PC-9 (cell line): ENCODE data around the gene USP9X. TPM values are rescaled to one million over a fixed set of nuclear protein-coding genes. Genes with fewer than 3 reads are reported as not detected.

Source experiments
- BruUV-seq: library from RNA; stranded (reverse); fragments of 400-500 nt; replicated peaks from 2 replicates; lab custom pipeline; 2021; lab: Mats Ljungman, UMichigan
- CTCF ChIA-PET: fragments of 300-600 bp; sonication (Branson Sonifier 250); formaldehyde crosslinking; loops from one replicate; lab custom pipeline; 2022; ENCODE audit warnings: antibody characterized with exemption; lab: Charles Lee
- POLR2A ChIA-PET: fragments of 300-600 bp; sonication (Branson Sonifier 250); formaldehyde crosslinking; loops from one replicate; lab custom pipeline; 2022; ENCODE audit warnings: antibody characterized with exemption; ENCODE audit not compliant: unreplicated experiment; lab: Charles Lee
- DNase-seq, 2 experiments: peaks; one replicate each; pipeline versions ENCODE4 v3.0.0 to v3.0.0-alpha.2; 2015 to 2022; ENCODE audit warnings: mixed read lengths in 1 of 2
- H2AFZ ChIP-seq: fragments of 200-600 bp; sonication (generic); 2 replicates; pipeline ENCODE4 v1.8.1; 2017; ENCODE audit warnings: antibody characterized with exemption
- H3F3A ChIP-seq: fragments of 200-600 bp; sonication (generic); 2 replicates; pipeline ENCODE4 v1.8.1; 2017; ENCODE audit warnings: antibody characterized with exemption, mild to moderate bottlenecking, low read depth; ENCODE audit not compliant: insufficient read depth
- H3K27ac ChIP-seq: fragments of 200-600 bp; sonication (generic); 2 replicates; pipeline ENCODE4 v1.6.1; 2016; ENCODE audit warnings: mixed run types
- H3K27me3 ChIP-seq: fragments of 200-600 bp; sonication (generic); 2 replicates; pipeline ENCODE4 v1.6.1; 2016; ENCODE audit warnings: low read depth, mixed run types; ENCODE audit not compliant: insufficient read depth
- H3K36me3 ChIP-seq: fragments of 200-600 bp; sonication (generic); 2 replicates; pipeline ENCODE4 v1.6.1; 2016; ENCODE audit warnings: low read depth, mixed run types
- H3K4me1 ChIP-seq: fragments of 200-600 bp; sonication (generic); replicated peaks from 2 replicates; pipeline ENCODE4 v1.6.1; 2016; ENCODE audit warnings: mixed run types; ENCODE audit not compliant: insufficient read depth
- H3K4me2 ChIP-seq: fragments of 200-600 bp; sonication (generic); 2 replicates; pipeline ENCODE4 v1.6.1; 2017; ENCODE audit warnings: mixed run types
- H3K4me3 ChIP-seq: fragments of 200-600 bp; sonication (generic); 2 replicates; pipeline ENCODE4 v1.6.1; 2016; ENCODE audit warnings: mixed run types
- H3K79me2 ChIP-seq: fragments of 200-600 bp; sonication (generic); 2 replicates; pipeline ENCODE4 v1.6.1; 2017; ENCODE audit warnings: low read depth, mixed run types
- H3K9me2 ChIP-seq: fragments of 200-600 bp; sonication (generic); 2 replicates; pipeline ENCODE4 v1.8.1; 2017; ENCODE audit warnings: mild to moderate bottlenecking; ENCODE audit not compliant: insufficient read depth
- H3K9me3 ChIP-seq: fragments of 200-600 bp; sonication (generic); 2 replicates; pipeline ENCODE4 v1.8.1; 2016; ENCODE audit warnings: low read depth; ENCODE audit not compliant: insufficient read depth
- H4K20me1 ChIP-seq: fragments of 200-600 bp; sonication (generic); 2 replicates; pipeline ENCODE4 v1.8.1; 2017; ENCODE audit not compliant: insufficient read depth
- CTCF ChIP-seq: fragments of 200-600 bp; sonication (generic); conservative IDR thresholded peaks from 2 replicates; pipeline ENCODE4 v1.6.1; 2017; ENCODE audit warnings: mixed run types, antibody characterized with exemption, mild to moderate bottlenecking, moderate library complexity
- EZH2 ChIP-seq: fragments of 200-600 bp; sonication (generic); IDR thresholded peaks from 2 replicates; pipeline ENCODE4 v1.8.0; 2017; ENCODE audit warnings: antibody characterized with exemption, low read depth
- intact Hi-C: fragments of 100-400 bp; cut with micrococcal nuclease; formaldehyde crosslinking; loops from one replicate; pipeline ENCODE4 v1.10.0; 2022; ENCODE audit not compliant: unreplicated experiment
- total RNA-seq: library from RNA; stranded (reverse); gene quantifications from 2 replicates; pipeline ENCODE4 v1.2.3, GENCODE V29; 2021

USP9X gene
- total RNA-seq, 1 experiment from 2014 or later, result 43.2 TPM

- DNase-seq, result peak; percentile 8 to 72
- POLR2A ChIA-PET, result no interaction called here
- no peak overlapping the region for H3K4me2 ChIP-seq
- intact Hi-C loops, result no loop called here
- no peak overlapping the region for H3K4me3 ChIP-seq
- no peaks in the 10 kb centered on the region for H3K79me2 ChIP-seq
- H2AFZ ChIP-seq, result no peak overlapping the region
- no peak overlapping the region for H3K27ac ChIP-seq
- H3K4me1 ChIP-seq, result no peaks in the 10 kb centered on the region
- H3K9me2 ChIP-seq, result no peaks in the 10 kb centered on the region
- BruUV-seq, result no TSS peak
- H3K27me3 ChIP-seq, result no peaks in the 10 kb centered on the region
- H3K36me3 ChIP-seq, result no peaks in the 10 kb centered on the region
- CTCF ChIA-PET, result no interaction called here
- H3F3A ChIP-seq, result no peaks in the 10 kb centered on the region
- no peaks in the 10 kb centered on the region for H4K20me1 ChIP-seq
- TF ChIP-seq CTCF (no peak), EZH2 (no peak)
- H3K9me3 ChIP-seq, result no peaks in the 10 kb centered on the region
These were observed 113.2 kb downstream of the USP9X start for GRCh38 chrX:41198410-41198809.

- BruUV-seq, result no TSS peak
- POLR2A ChIA-PET, result interaction anchor here (0.7 kb wide), 1 partner anchor 209 kb away, joined by 6 read pairs; no protein-coding TSS in a partner anchor
- TF ChIP-seq CTCF (no peak), EZH2 (no peak)
- H3K4me2 ChIP-seq, result no peak overlapping the region
- no peaks in the 10 kb centered on the region for H3K36me3 ChIP-seq
- H3K27me3 ChIP-seq, result no peaks in the 10 kb centered on the region
- H2AFZ ChIP-seq, result no peak overlapping the region
- no peaks in the 10 kb centered on the region for H3F3A ChIP-seq
- no peaks in the 10 kb centered on the region for H3K4me1 ChIP-seq
- no peak for DNase-seq
- intact Hi-C loops, result no loop called here
- H3K79me2 ChIP-seq, result no peaks in the 10 kb centered on the region
- CTCF ChIA-PET, result no interaction called here
- no peaks in the 10 kb centered on the region for H3K9me3 ChIP-seq
- H3K27ac ChIP-seq, result no peak overlapping the region
- no peaks in the 10 kb centered on the region for H4K20me1 ChIP-seq
- no peak overlapping the region for H3K4me3 ChIP-seq
- no peaks in the 10 kb centered on the region for H3K9me2 ChIP-seq
These were observed 115.5 kb downstream of the USP9X start for GRCh38 chrX:41200785-41201184.

- no peak for DNase-seq
- ChIA-PET CTCF (no interaction called here), POLR2A (no interaction called here)
- no peaks in the 10 kb centered on the region for H3K27me3 ChIP-seq
- H3K9me3 ChIP-seq, result no peaks in the 10 kb centered on the region
- H3K4me3 ChIP-seq, result no peak overlapping the region
- H3K27ac ChIP-seq, result no peak overlapping the region
- H2AFZ ChIP-seq, result no peak overlapping the region
- intact Hi-C loops, result no loop called here
- H3K4me2 ChIP-seq, result no peak overlapping the region
- TF ChIP-seq EZH2, result no peak
- no peak for TF ChIP-seq CTCF
- no peaks in the 10 kb centered on the region for H3K79me2 ChIP-seq
- H3F3A ChIP-seq, result no peaks in the 10 kb centered on the region
- no peaks in the 10 kb centered on the region for H3K36me3 ChIP-seq
- BruUV-seq, result no TSS peak
- H3K9me2 ChIP-seq, result no peaks in the 10 kb centered on the region
- H4K20me1 ChIP-seq, result no peaks in the 10 kb centered on the region
- no peaks in the 10 kb centered on the region for H3K4me1 ChIP-seq
These were observed 124.6 kb downstream of the USP9X start for GRCh38 chrX:41209853-41210252.
